Measurements from ENCODE around the gene CUBN. TPM values are rescaled to one million over a fixed set of nuclear protein-coding genes. Genes with fewer than 3 reads are reported as not detected.

Gene CUBN
- total and polyA plus RNA-seq, 9 of the 15 experiments (the other 6 are each of a cell fraction or from before 2014, with no cell fraction given): 0.04 to 0.33 (median 0.09) TPM

DNA sequence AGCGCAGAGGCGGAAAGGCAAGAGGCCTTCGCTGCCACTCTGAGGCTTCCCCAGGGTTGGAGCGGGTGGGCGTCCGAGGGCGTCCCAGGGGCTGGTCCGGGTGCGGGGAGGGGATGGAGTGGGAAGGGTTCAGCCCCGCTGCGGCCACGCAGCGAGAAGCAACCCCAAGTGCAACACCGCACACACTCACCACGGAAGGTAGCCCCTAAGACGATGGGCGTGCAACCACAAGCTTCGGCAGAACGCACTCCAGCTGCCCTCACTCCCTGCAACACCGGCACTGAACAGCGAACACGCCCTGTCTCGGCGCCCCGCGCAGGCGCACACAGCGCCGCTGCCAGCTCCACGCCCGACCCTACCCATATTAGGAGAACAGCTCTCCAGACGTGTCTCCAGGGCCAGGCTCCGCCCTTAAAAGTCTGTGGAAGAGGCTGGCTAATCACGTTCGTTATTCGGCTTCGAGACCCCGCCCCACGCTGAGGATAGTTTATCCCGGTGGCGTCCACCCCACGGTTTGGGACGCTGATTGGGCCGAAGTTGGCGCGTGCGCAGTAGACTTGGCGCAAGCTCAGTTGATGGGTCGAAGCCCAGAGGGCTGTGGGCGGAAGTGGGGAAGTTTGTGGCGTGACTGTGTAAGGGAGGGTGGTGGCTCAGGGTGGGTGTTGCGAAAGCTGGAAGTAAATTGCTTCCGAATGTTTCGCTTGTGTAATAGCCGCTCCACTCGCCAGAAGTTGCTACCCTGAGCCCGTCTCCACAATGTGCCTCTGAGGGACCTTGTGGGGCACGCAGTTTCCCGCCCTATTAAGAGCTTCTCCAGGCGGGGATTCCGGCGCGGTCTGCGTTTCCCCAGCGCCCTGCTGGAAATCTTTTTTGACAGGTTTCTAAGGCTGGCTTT is 312.2 kb downstream of the CUBN start, which contains the start of gene RSU1 (continued):
- TF ChIP-seq GATA2 (CRISPR knock-in tag; IDR thresholded peaks at IDR 0.05) (no peak), SIX5 (IDR thresholded peaks at IDR 0.05; ENCODE audit: borderline replicate concordance in 1 of 2, insufficient read depth in 1 of 2, low read depth in 1 of 2, low read length in 2 of 2) (peak; percentile 49 to 55; a peak in 3 of 4 replicates), MGA (IDR thresholded peaks at IDR 0.05) (peak; percentile 79), ATF3 (IDR thresholded peaks at IDR 0.05) (peak; percentile 63; the same call in 1 of the 2 replicates), ATF3 (CRISPR knock-in tag; conservative IDR thresholded peaks at IDR 0.05) (no peak; the same call in 1 of the 2 replicates), TBP (optimal IDR thresholded peaks at IDR 0.05; ENCODE audit: low read depth, low read length) (peak; percentile 73), STAG1 (CRISPR knock-in tag; IDR thresholded peaks at IDR 0.05; ENCODE audit: borderline replicate concordance) (no peak), EP300 (IDR thresholded peaks at IDR 0.05; ENCODE audit: low read length) (no peak; the same call in 1 of the 2 replicates)
- TF ChIP-seq, protein P1, sequence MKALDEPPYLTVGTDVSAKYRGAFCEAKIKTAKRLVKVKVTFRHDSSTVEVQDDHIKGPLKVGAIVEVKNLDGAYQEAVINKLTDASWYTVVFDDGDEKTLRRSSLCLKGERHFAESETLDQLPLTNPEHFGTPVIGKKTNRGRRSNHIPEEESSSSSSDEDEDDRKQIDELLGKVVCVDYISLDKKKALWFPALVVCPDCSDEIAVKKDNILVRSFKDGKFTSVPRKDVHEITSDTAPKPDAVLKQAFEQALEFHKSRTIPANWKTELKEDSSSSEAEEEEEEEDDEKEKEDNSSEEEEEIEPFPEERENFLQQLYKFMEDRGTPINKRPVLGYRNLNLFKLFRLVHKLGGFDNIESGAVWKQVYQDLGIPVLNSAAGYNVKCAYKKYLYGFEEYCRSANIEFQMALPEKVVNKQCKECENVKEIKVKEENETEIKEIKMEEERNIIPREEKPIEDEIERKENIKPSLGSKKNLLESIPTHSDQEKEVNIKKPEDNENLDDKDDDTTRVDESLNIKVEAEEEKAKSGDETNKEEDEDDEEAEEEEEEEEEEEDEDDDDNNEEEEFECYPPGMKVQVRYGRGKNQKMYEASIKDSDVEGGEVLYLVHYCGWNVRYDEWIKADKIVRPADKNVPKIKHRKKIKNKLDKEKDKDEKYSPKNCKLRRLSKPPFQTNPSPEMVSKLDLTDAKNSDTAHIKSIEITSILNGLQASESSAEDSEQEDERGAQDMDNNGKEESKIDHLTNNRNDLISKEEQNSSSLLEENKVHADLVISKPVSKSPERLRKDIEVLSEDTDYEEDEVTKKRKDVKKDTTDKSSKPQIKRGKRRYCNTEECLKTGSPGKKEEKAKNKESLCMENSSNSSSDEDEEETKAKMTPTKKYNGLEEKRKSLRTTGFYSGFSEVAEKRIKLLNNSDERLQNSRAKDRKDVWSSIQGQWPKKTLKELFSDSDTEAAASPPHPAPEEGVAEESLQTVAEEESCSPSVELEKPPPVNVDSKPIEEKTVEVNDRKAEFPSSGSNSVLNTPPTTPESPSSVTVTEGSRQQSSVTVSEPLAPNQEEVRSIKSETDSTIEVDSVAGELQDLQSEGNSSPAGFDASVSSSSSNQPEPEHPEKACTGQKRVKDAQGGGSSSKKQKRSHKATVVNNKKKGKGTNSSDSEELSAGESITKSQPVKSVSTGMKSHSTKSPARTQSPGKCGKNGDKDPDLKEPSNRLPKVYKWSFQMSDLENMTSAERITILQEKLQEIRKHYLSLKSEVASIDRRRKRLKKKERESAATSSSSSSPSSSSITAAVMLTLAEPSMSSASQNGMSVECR (CRISPR knock-in tag; IDR thresholded peaks at IDR 0.05): peak; percentile 64

All from K562 (cell line).